Medulla oblongata (tissue), 1 donor: ENCODE data around the gene RASSF7.
A peak's percentile ranks its signal among the peaks of the same experiment; 100 is the strongest.
"Not testable (repeated sequence)": the region's sequence is repeated elsewhere in the genome, so short reads cannot be mapped to it uniquely, and the experiment has no call there.

ENCODE experiments used
- DNase-seq: peaks from one replicate; pipeline ENCODE4 v3.0.0-alpha.2; 2015; ENCODE audit errors: extremely low spot score

The RASSF7 gene

GRCh38 chr11:567011-567628 is 6.3 kb downstream of the RASSF7 start:
- DNase-seq: no peak

DNA sequence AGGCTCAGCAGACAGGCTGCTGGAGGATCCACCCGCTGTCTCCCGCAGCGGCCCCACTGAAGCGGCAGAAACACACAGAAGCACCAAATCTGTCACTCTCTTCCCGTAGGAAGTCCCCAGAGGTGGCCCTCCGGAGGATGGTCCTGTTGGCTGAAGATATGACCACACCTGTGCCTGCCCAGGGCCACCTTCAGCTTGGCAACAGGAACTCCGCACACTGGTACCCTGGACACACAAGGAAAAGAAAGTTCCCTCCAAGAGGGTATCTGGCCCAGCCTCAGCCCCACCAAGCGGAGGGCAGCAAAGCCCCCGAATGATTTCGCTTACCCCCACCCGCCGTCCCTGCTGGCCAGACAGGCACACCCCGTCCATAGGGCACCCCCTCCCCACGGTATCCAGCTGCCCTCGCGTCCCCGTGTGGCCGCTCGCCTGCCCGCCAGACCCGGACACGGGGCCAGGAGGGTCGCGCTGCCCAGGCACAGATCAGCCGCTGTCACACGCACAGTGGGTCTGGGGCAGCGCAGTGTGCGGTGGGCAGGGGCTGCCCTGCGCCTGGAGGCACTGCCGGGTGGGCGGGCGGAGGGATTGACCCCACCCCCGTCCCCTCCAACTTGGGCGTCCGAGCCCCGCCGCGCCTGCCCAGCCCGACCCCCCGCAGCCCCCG is 7.0 kb downstream of the RASSF7 start:
- no peak for DNase-seq

GRCh38 chr11:568306-569157 is 7.8 kb downstream of the RASSF7 start:
- peak; percentile 93 for DNase-seq

- DNase-seq: no peak
Measured at GRCh38 chr11:569158-569885, 8.6 kb downstream of the RASSF7 start.

GRCh38 chr11:571802-572185 is 11.0 kb downstream of the RASSF7 start:
- no peak for DNase-seq

DNA sequence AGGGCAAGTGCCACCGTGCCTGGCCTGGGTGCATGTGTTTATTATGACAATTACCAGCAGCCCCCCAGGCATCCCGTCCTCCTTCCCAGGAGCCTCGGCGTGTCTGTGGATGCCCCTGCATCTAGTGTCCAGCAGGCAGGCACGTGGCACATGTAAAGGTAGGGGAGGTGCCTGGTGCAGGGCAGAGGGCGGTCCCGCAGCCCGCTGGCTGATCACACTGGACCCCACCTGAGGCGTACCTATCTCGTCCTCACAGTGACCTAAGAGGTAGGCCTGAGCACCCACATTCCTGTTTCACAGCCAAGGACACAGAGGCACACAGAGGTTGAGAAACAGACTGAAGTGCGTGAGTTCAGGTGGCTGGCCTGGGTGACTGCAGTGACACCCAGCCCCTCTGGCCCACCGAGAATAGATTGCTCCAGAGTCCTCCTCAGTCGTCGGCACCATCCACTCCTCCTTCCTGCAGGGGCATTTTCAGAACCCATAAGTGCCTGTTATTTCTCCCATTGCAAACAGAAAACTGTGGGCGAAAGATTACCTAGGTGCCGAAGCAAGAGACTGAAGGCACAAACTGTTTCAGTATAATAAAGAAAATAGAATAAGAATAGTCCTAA is 12.5 kb downstream of the RASSF7 start:
- no peak for DNase-seq

GRCh38 chr11:574031-574570 is 13.3 kb downstream of the RASSF7 start:
- DNase-seq: not testable (repeated sequence)

DNA sequence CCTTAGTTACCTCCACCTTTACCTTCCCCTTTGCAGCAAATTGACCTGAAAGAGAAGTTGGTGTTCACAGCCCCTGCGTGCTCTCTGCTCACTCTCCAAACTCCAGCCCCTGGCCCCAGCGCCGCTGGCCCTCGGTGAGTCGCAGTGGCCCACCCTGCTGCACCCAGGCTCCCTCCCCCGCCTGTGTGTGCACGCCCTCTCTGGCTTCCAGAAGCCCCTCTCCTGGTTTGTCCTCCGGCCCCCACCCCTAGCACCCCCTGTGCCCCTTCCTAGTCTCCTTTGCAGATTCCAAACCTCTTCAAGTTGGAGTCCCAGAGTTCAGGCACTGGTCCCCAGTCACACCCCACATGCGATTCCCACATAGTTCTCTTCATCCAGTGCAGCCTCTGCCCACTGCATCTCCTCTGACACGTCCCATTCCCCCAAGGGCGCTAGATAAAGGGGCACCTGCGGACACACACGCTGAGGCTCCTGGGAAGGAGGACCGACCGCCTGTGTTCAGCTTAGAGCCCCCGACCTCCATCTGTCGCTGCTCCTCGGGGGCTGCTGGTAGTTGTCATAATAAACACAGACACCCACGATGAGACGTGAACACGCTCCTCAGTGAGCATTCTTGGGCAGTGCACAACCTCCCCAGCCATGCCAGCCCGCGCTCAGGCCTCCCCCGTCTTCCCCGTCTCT is 14.0 kb downstream of the RASSF7 start:
- DNase-seq: no peak

DNA sequence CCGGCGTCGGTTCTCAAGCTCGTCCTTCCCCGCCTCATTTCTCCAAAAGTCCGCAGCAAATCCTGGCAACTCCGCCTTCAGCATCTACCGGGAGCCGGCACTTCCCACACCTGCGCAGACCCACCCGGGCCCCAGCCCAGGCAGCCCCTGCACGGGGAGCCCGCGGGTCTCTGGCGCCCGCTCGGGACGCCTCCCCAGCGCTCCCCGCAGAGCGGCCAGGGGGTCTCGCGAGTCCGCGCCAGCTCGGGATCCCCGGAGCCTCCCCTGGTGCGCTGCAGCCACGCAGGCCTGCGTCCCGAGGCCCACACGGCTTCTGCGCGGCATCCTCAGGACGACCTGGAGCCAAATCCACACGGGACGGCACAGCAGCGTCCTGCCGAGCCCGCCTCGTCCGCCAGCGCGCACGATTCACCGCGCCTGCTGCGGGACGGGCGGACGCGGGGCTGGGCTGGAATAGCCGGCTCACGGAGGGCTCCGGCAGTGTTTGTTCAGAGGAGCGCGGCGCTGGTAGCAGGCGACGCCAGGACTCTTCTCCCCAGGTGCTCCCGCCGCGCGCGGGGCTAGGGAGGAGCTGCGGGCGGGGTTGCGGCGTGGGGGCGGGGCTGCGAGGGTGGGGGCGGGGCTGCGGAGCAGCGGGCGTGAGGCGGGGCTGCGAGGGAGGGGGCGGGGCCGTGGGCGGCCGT is 14.7 kb downstream of the RASSF7 start:
- peak; percentile 85 for DNase-seq

- peak; percentile 94 for DNase-seq
Measured at GRCh38 chr11:575996-576768, 15.4 kb downstream of the RASSF7 start, which contains the start of gene PHRF1. PHRF1 (plus strand) TSS chr11:576470; CDS start chr11:581513, 5,043 bp downstream.

GRCh38 chr11:576811-577610 is 16.2 kb downstream of the RASSF7 start:
- no peak for DNase-seq

- no peak for DNase-seq
Measured at GRCh38 chr11:577611-577894, 16.8 kb downstream of the RASSF7 start.

DNA sequence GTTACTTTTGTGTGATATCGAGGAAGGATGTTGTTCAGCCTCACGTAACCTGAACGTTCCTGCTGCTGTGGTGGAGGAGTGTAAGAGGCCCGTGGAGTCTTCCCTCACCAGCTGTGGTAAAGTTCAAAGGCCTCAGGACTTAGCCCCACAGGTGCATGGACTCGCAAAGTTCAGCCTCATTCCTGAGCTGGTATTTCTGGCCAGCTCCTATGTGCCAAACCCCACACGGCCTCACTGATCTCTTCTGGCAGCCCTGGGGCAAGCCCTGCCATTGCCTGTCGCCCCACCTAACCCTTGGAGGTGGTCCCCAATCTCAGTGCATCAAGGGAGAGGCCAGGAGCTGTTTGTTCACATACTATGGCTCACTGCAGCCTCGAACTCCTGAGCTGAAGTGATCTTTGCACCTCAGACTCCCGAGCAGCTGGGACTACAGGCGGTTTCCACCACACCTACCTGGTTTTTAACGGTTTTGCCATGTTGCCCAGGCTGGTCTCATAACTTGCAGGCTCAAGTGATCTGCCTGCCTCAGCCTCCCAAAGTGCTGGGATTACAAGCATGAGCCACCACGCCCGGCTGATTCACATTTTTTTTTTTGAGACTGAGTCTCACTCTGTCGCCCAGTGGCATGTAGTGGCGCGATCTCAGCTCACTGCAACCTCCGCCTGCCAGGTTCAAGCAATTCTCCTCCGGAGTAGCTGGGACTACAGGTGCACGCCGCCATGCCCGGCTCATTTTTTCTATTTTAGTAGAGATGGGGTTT is 17.7 kb downstream of the RASSF7 start:
- no peak for DNase-seq

GRCh38 chr11:579830-580601 is 19.2 kb downstream of the RASSF7 start:
- no peak for DNase-seq

DNA sequence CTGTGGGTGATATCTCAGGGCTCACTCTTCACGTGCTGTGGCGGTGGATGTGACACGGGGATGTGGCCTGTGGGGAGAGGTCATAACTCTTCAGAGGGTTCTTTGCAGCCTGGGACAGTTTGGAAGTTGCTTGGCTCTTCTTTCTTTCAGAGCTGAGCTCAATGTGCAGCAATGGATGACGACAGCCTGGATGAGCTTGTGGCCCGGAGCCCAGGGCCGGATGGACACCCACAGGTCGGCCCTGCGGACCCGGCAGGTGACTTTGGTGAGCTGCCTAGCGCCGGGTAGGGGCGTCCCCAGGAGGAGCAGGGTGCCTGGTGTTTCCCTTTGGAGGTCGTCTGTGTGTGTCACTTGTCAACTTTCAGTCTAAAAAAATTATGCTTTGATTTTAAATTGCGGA is 20.6 kb downstream of the RASSF7 start:
- no peak for DNase-seq

GRCh38 chr11:581752-582151 is 21.0 kb downstream of the RASSF7 start:
- no peak for DNase-seq

- no peak for DNase-seq
Measured at GRCh38 chr11:584287-584686, 23.5 kb downstream of the RASSF7 start.
